ENCODE measurements around the gene KCNK4.
"Not testable (repeated sequence)": the region's sequence is repeated elsewhere in the genome, so short reads cannot be mapped to it uniquely, and the experiment has no call there.

Gene KCNK4

DNA sequence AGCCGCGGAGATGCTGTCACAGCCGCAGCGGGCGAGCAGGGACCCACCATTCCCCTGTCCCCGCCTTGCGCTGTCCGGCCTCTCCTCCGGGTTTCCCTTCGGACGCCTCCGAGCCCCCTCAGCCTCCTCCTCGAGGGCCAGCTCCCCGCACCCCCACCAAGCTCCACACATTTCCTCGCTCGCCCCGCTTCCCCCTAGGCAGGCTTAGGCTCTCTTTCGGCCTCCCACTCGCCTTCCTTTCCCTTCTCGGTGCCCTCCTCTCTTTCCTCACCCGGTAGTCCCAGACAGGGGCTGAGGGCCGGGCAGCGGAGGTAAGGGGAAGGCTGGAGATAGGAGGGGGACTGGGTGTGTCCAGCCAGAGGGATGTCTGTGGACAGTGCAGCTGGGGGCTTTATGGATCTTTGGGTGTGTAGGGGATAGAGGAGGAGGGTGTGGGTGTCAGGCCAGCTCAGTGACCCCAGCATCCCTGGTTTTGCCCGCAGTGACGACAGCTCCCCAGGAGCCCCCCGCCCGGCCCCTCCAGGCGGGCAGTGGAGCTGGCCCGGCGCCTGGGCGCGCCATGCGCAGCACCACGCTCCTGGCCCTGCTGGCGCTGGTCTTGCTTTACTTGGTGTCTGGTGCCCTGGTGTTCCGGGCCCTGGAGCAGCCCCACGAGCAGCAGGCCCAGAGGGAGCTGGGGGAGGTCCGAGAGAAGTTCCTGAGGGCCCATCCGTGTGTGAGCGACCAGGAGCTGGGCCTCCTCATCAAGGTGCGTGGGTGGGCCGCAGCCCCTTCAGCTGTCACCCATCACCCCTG, 1.6 kb downstream of the KCNK4 start:
- DNase-seq: no peak

DNA sequence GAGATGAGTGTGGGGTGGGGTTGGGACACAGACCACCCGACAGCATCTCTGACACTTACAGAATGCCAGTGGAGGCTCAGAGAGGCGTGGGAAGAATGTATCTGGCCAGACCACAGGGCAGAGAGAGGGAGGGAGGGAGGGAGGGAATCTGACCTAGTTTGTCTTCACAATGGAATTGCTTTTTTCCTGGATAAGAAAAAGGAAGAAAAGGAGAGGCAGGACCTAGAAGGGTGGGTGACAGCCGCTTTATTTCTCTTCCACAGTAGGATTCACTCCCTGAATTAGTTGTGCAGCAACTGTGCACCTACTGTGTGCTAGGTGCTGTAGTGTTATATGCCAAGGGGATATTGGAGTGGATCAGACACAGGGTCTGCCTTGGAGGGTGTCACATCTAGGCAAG, 3.7 kb downstream of the KCNK4 start:
- DNase-seq: no peak

DNA sequence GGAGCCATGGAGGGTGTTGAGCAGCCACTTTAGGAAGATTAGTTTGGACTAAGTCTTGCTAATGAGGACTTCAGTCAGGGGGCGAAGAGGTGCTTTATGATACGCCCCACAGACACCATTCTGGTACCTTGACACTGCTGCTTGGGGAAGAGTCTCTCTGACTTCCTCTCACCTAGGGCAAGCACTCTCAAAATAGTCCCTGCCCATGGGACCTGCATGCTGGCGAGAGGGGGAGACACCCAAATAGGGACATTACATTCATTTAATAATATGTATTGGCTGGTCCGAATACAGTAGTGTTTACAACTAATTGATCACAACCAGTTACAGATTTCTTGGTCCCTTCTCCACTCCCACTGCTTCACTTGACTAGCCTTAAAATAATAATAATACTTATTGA, 4.7 kb downstream of the KCNK4 start:
- DNase-seq: no peak

- no peak for DNase-seq
Observed at GRCh38 chr11:64296236-64296635, 5.1 kb downstream of the KCNK4 start.

DNA sequence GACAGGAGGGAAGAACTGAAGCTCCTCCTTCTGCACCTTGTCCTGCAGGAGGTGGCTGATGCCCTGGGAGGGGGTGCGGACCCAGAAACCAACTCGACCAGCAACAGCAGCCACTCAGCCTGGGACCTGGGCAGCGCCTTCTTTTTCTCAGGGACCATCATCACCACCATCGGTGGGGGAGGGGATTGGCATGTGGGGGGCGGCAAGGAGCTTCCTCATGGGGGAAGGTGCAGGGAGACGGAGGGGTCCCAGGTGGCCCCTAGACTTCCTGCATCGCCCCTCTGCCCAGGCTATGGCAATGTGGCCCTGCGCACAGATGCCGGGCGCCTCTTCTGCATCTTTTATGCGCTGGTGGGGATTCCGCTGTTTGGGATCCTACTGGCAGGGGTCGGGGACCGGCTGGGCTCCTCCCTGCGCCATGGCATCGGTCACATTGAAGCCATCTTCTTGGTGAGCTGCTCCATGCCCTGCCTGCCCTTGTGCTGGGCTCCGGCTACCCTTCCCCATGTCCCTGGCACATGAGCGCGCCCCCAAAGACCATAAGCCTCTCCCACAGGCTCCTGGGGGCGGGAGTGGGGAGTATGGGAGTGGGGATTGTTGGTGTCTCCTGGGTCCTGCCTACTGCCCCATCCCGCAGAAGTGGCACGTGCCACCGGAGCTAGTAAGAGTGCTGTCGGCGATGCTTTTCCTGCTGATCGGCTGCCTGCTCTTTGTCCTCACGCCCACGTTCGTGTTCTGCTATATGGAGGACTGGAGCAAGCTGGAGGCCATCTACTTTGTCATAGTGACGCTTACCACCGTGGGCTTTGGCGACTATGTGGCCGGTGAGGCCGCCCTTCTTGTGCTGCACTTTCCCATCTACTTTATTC, 6.0 kb downstream of the KCNK4 start:
- DNase-seq: no peak

DNA sequence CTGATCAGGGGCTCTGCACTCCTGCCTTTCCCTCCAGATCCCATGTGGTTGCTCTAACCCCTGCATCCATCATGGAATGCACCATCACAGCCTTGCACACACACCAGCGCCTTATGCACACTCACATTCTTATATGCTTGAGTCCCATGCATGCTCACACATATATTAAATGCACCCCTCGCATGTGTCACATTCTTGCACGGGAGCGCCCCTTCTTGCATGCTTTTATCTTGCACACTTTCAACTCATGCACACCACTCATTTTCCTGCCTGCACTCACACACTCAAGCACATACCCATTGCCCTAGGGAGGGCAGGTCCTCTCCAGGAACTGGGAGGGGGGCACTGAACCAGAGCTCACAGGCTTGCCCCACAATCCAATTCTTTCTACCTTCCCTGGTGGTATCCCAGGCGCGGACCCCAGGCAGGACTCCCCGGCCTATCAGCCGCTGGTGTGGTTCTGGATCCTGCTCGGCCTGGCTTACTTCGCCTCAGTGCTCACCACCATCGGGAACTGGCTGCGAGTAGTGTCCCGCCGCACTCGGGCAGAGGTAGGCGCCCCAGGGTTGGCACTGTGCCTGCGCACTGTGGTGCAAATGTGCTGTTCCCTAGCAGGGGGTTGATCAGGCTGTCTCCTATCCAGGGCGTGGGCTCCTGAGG, 6.7 kb downstream of the KCNK4 start:
- no peak for DNase-seq

DNA sequence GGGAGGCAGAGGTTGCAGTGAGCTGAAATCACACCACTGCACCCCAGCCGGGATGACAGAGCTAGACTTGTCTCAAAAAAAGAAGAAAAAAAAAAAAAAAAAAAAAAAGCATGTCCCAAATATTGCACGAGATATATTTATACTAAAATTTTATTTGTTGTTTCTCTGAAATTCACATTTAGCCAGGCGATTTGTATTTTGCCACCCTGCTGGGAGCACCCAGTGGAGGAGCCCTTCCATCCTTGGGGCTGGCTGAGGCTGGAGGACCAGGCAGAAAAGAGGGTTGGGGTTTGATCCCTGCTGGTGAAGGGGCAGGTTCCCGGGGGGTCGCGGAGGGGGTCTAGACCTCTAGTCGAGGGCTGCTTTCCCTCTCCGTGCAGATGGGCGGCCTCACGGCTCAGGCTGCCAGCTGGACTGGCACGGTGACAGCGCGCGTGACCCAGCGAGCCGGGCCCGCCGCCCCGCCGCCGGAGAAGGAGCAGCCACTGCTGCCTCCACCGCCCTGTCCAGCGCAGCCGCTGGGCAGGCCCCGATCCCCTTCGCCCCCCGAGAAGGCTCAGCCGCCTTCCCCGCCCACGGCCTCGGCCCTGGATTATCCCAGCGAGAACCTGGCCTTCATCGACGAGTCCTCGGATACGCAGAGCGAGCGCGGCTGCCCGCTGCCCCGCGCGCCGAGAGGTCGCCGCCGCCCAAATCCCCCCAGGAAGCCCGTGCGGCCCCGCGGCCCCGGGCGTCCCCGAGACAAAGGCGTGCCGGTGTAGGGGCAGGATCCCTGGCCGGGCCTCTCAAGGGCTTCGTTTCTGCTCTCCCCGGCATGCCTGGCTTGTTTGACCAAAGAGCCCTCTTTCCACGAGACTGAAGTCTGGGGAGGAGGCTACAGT, 8.1 kb downstream of the KCNK4 start:
- no peak for DNase-seq

DNA sequence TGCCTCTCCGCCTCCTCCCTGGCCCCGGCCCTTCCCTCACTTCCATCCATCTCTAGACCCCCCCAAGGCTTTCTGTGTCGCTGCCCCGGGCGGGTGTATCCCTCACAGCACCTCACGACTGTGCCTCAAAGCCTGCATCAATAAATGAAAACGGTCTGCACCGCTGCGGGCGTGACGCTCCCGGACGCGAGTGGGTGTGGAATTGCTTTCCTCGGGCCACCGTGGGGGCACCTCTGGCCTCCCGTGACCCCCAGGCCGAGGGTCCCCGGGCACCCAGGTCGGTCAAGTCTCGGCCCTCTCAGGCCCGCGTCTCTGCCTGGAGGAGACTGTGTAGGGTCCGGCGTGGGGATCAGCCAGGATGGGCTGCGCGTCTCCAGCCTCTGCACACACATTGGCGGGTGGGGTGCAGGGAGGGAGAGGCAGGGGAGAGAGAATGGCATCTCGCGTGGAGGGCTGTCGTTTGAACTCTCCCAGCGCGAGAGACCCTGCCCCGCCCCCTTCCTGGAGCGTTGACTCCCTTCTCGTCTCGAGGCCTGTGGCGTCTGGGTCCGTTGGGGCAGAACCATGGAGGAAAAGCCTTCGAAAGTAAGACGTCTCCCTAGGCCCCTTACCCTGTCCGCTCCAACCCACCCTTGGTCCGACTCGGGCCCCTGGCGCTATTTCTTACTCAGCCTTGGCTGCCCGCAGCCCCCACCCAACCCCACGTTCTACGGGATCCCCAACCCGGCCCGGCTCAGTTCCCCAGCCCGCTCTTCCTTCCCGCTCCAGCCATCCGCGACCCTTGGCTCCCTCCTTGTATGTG, 8.9 kb downstream of the KCNK4 start, which contains the start of gene CATSPERZ:
Gene CATSPERZ (plus strand): TSS at position 512 of the 802 bp plus-strand sequence. CDS start 53 bp downstream, at position 565.
- DNase-seq: peak; percentile 31

GRCh38 chr11:64303109-64304031, 12.3 kb downstream of the KCNK4 start:
- no peak for DNase-seq

- DNase-seq: no peak
Observed at GRCh38 chr11:64304032-64304315, 12.9 kb downstream of the KCNK4 start.

DNA sequence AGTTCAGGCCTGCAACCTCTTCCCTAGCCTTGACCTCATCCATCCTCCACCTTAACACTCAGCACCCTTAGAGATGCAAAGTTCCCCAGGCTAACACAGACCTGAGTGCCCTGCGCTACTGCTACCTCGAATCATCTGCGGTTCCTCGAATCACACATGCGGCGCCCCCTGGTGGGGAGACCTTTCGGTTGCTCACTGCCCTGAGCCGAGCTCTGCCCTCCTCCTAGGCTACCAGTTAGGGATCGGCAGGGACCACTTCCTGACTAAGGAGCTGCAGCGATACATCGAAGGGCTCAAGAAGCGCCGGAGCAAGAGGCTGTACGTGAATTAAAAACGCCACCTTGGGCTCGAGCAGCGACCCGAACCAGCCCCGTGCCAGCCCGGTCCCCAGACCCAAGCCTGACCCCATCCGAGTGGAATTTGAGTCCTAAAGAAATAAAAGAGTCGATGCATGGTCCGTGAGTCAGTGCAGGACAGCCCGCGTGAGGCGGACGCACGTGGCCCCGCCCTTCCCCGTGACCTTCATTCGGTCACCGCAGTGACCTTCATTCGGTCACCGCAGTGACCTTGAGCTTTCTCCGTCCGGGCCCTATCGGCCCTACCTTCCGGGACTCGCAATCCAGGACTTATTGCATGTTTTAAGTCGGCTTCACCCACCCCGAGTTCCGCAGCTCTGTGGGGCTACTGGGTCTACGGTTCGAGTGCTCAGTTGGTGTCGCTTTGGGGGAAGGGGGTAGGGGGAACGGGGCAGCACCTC, 13.4 kb downstream of the KCNK4 start:
- peak; percentile 92 for DNase-seq

DNA sequence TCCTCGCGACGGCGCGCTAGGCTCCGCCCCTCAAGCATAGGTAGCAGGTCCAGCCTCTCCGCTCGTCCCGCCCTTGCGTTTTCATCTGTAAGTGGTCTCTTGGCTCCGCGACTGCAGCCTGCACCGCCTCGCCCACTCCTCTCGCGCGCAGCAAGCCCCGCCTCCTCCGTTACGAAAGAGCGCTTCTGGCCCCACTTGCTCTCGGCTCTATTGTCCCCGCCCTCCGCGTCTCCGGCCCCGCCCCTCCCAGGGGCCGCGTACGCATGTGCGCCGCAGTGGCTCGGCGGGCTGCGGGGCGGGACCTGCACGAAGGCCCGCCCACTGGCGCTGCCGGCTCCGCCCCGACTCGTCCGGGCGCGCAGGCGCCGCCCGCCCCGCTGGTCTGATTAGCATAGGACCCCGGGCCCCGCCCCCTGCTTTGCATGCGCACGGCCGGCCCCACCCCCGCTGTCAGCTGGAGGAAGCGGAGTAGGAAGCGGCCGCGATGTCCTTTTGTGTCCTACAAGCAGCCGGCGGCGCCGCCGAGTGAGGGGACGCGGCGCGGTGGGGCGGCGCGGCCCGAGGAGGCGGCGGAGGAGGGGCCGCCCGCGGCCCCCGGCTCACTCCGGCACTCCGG, 14.1 kb downstream of the KCNK4 start, which contains the start of gene ESRRA:
Gene ESRRA (plus strand): TSS at position 450 of the 616 bp plus-strand sequence. CDS start 1,656 bp downstream, outside the sequence.
- DNase-seq: peak; percentile 98

GRCh38 chr11:64305691-64306562, 14.8 kb downstream of the KCNK4 start:
- peak; percentile 79 for DNase-seq

GRCh38 chr11:64306563-64306875, 15.4 kb downstream of the KCNK4 start:
- DNase-seq: no peak

DNA sequence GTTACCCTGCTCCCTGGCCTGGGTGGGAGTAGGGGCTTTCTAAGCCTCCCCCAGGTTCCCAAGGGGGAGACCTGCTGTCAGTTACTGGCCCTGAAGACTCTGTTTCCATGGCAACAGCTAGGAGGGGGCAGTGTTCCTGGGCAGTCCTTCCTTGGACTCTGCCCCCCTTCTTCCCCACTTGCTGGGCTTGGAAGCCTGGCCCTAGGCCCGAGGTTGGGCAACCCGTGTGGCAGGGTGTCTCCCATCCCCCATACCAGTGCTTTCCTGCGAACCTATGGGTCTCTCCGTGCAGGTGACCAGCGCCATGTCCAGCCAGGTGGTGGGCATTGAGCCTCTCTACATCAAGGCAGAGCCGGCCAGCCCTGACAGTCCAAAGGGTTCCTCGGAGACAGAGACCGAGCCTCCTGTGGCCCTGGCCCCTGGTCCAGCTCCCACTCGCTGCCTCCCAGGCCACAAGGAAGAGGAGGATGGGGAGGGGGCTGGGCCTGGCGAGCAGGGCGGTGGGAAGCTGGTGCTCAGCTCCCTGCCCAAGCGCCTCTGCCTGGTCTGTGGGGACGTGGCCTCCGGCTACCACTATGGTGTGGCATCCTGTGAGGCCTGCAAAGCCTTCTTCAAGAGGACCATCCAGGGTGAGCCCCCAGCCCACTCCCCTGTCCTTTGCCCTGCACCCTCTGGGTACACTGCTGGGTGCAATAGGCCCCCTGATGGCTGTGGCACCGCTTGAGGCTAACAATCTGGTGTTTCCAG, 15.9 kb downstream of the KCNK4 start:
- no peak for DNase-seq

GRCh38 chr11:64307795-64308194, 16.7 kb downstream of the KCNK4 start:
- DNase-seq: not testable (repeated sequence)

GRCh38 chr11:64312947-64313346, 21.8 kb downstream of the KCNK4 start:
- DNase-seq: no peak
